WTC11 (cell line): ENCODE data around the gene FZD2. TPM values are rescaled to one million over a fixed set of nuclear protein-coding genes. Genes with fewer than 3 reads are reported as not detected.
"Not testable (repeated sequence)": the region's sequence is repeated elsewhere in the genome, so short reads cannot be mapped to it uniquely, and the experiment has no call there.

ENCODE experiments used
- ATAC-seq: fragments of 200-7000 bp; cut with Tn5 transposase; 2 replicates; pipeline ENCODE4 v1.10.0; 2021; ENCODE audit warnings: mild to moderate bottlenecking, moderate library complexity
- CTCF ChIA-PET: fragments of 300-600 bp; sonication (Branson Sonifier 250); formaldehyde crosslinking; loops from one replicate; lab custom pipeline; 2021; ENCODE audit warnings: antibody characterized with exemption; lab: Charles Lee
- POLR2A ChIA-PET: fragments of 350-600 bp; sonication (Branson Sonifier 250); formaldehyde crosslinking; loops from one replicate; lab custom pipeline; 2021; ENCODE audit warnings: antibody characterized with exemption; lab: Charles Lee
- DNase-seq: peaks from one replicate; pipeline ENCODE4 v3.0.0; 2021; ENCODE audit warnings: low spot score
- H3K27ac Mint-ChIP-seq: 2 replicates; pipeline ENCODE4 v1.8.0; 2021; ENCODE audit warnings: mixed read lengths
- H3K27me3 Mint-ChIP-seq: 2 replicates; pipeline ENCODE4 v1.8.0; 2021; ENCODE audit warnings: low read depth, mild to moderate bottlenecking, moderate library complexity, mixed read lengths
- H3K36me3 Mint-ChIP-seq: 2 replicates; pipeline ENCODE4 v1.8.0; 2021; ENCODE audit warnings: mixed read lengths
- H3K4me1 Mint-ChIP-seq: 2 replicates; pipeline ENCODE4 v1.8.0; 2022; ENCODE audit warnings: mixed read lengths
- H3K4me3 Mint-ChIP-seq: 2 replicates; pipeline ENCODE4 v1.8.0; 2021; ENCODE audit warnings: mild to moderate bottlenecking, moderate library complexity, mixed read lengths
- H3K9me3 Mint-ChIP-seq: 2 replicates; pipeline ENCODE4 v1.8.0; 2021; ENCODE audit warnings: mixed read lengths
- AFF4 ChIP-seq: sonication (generic); formaldehyde crosslinking; IDR thresholded peaks from 2 replicates; pipeline ENCODE4 v1.8.1; 2023; ENCODE audit warnings: mild to moderate bottlenecking, missing genetic modification reagents, borderline replicate concordance
- ARID4B ChIP-seq: sonication (generic); formaldehyde crosslinking; IDR thresholded peaks from 2 replicates; pipeline ENCODE4 v1.8.0; 2023; ENCODE audit warnings: missing genetic modification reagents, mild to moderate bottlenecking, borderline replicate concordance
- CREB1 ChIP-seq: sonication (generic); formaldehyde crosslinking; IDR thresholded peaks from 2 replicates; pipeline ENCODE4 v1.8.0; 2023; ENCODE audit warnings: mild to moderate bottlenecking, missing genetic modification reagents
- CTCF ChIP-seq: fragments of 200-600 bp; IDR thresholded peaks from 2 replicates; pipeline ENCODE4 v1.8.0; 2022; ENCODE audit warnings: antibody characterized with exemption
- ETV6 ChIP-seq: sonication (generic); formaldehyde crosslinking; IDR thresholded peaks from 2 replicates; pipeline ENCODE4 v1.8.1; 2022; ENCODE audit warnings: mild to moderate bottlenecking, missing genetic modification reagents
- KAT7 ChIP-seq: sonication (generic); formaldehyde crosslinking; IDR thresholded peaks from 2 replicates; pipeline ENCODE4 v1.8.1; 2023; ENCODE audit warnings: missing genetic modification reagents, mild to moderate bottlenecking, borderline replicate concordance
- MAX ChIP-seq: sonication (generic); formaldehyde crosslinking; IDR thresholded peaks from 2 replicates; pipeline ENCODE4 v1.8.0; 2022; ENCODE audit warnings: mild to moderate bottlenecking, missing genetic modification reagents
- NFYB ChIP-seq: sonication (generic); formaldehyde crosslinking; conservative IDR thresholded peaks from 2 replicates; pipeline ENCODE4 v1.8.0; 2022; ENCODE audit warnings: low read depth, missing genetic modification reagents
- PRRX2 ChIP-seq: fragments of 250-450 bp; sonication (Bioruptor Pico); IDR thresholded peaks from 2 replicates; pipeline ENCODE4 v1.8.0; 2021; ENCODE audit warnings: mild to moderate bottlenecking
- RELA ChIP-seq: sonication (generic); formaldehyde crosslinking; IDR thresholded peaks from 2 replicates; pipeline ENCODE4 v1.8.1; 2022; ENCODE audit warnings: missing genetic modification reagents, mild to moderate bottlenecking, borderline replicate concordance
- SP1 ChIP-seq: sonication (generic); formaldehyde crosslinking; conservative IDR thresholded peaks from 2 replicates; pipeline ENCODE4 v1.8.1; 2022; ENCODE audit warnings: missing genetic modification reagents
- TEAD1 ChIP-seq: sonication (generic); formaldehyde crosslinking; IDR thresholded peaks from 2 replicates; pipeline ENCODE4 v1.8.0; 2022; ENCODE audit warnings: mild to moderate bottlenecking, missing genetic modification reagents
- USF1 ChIP-seq: sonication (generic); formaldehyde crosslinking; IDR thresholded peaks from 2 replicates; pipeline ENCODE4 v1.8.0; 2022; ENCODE audit warnings: mild to moderate bottlenecking, missing genetic modification reagents
- ZBTB21 ChIP-seq: sonication (generic); formaldehyde crosslinking; IDR thresholded peaks from 2 replicates; pipeline ENCODE4 v1.8.1; 2023; ENCODE audit warnings: mild to moderate bottlenecking, missing genetic modification reagents, borderline replicate concordance
- ZNF121 ChIP-seq: sonication (generic); formaldehyde crosslinking; IDR thresholded peaks from 2 replicates; pipeline ENCODE4 v1.8.0; 2023; ENCODE audit warnings: missing genetic modification reagents
- ZNF281 ChIP-seq: sonication (generic); formaldehyde crosslinking; IDR thresholded peaks from 2 replicates; pipeline ENCODE4 v1.8.0; 2023; ENCODE audit warnings: mild to moderate bottlenecking, missing genetic modification reagents
- ZNF423 ChIP-seq: fragments of 250-450 bp; sonication (Bioruptor Pico); IDR thresholded peaks from 2 replicates; pipeline ENCODE4 v2.1.2; 2022; ENCODE audit warnings: mild to moderate bottlenecking, moderate library complexity
- ZNF512 ChIP-seq: sonication (generic); formaldehyde crosslinking; IDR thresholded peaks from 2 replicates; pipeline ENCODE4 v1.8.1; 2022; ENCODE audit warnings: missing genetic modification reagents, borderline replicate concordance
- total RNA-seq: library from RNA; stranded (reverse); gene quantifications from 3 replicates; pipeline ENCODE4 v1.2.3, GENCODE V29; 2021

Gene FZD2
- total RNA-seq, 1 experiment from 2014 or later, result 42.8 TPM

GRCh38 chr17:44537922-44538321, 19.4 kb upstream of the FZD2 start:
- not testable (repeated sequence) for DNase-seq, H3K36me3 Mint-ChIP-seq

GRCh38 chr17:44539673-44540072, 17.6 kb upstream of the FZD2 start:
- POLR2A ChIA-PET, result interaction anchor here (0.6 to 2.0 kb wide), 6 partner anchors 10 to 225 kb away, joined by 3 to 16 read pairs (median 3); partner anchors contain the start of gene FZD2
- Mint-ChIP-seq H3K9me3 (0 out of 2 replicates have a peak, but pooled peaks cover 8% of the 10 kb centered on the region), H3K4me1 (peaks cover 75% of the 10 kb centered on the region), H3K27me3 (peaks cover 87% of the 10 kb centered on the region), H3K27ac (no peak overlapping the region), H3K4me3 (peak overlapping the region; percentile 38), H3K36me3 (no peaks in the 10 kb centered on the region)
- DNase-seq (peak; percentile 94), ATAC-seq (peak; percentile 73)
- CTCF ChIA-PET, result interaction anchor here (0.6 to 1.9 kb wide), 15 partner anchors 9 to 187 kb away, joined by 3 to 12 read pairs (median 3); partner anchors contain the start of gene FZD2
- TF ChIP-seq USF1 (CRISPR knock-in tag), result peak; percentile 49; the same call in 1 of the 2 replicates
- peak; percentile 93 for TF ChIP-seq TEAD1
- TF ChIP-seq AFF4 (CRISPR knock-in tag), result no peak
- no peak for TF ChIP-seq ZNF512 (CRISPR knock-in tag)
- peak; percentile 50; the same call in 1 of the 2 replicates for TF ChIP-seq ETV6
- TF ChIP-seq ZBTB21 (CRISPR knock-in tag), result 0 out of 2 replicates have a peak, but pooled peaks have one; percentile 67
- TF ChIP-seq MAX, result peak; percentile 73; the same call in 1 of the 2 replicates
- TF ChIP-seq KAT7 (CRISPR knock-in tag), result 0 out of 2 replicates have a peak, but pooled peaks have one; percentile 49
- TF ChIP-seq ARID4B (CRISPR knock-in tag), result peak; percentile 84; the same call in 1 of the 2 replicates
- peak; percentile 54; the same call in 1 of the 2 replicates for TF ChIP-seq ZNF423 (CRISPR knock-in tag)
- no peak for TF ChIP-seq PRRX2 (CRISPR knock-in tag)
- peak; percentile 31; the same call in 1 of the 2 replicates for TF ChIP-seq ZNF121
- TF ChIP-seq RELA (CRISPR knock-in tag), result no peak
- TF ChIP-seq CTCF, result no peak
- TF ChIP-seq CREB1 (CRISPR knock-in tag), result peak; percentile 52; the same call in 1 of the 2 replicates
- peak; percentile 99 for TF ChIP-seq ZNF281 (CRISPR knock-in tag)
- TF ChIP-seq SP1 (CRISPR knock-in tag), result peak; percentile 75

More at GRCh38 chr17:44537922-44538321, 19.4 kb upstream of the FZD2 start:
- H3K27ac Mint-ChIP-seq, H3K4me3 Mint-ChIP-seq, H3K9me3 Mint-ChIP-seq, ATAC-seq: not testable (repeated sequence)
- peak; percentile 68 for TF ChIP-seq NFYB (CRISPR knock-in tag)
- Mint-ChIP-seq H3K27me3 (peaks cover 78% of the 10 kb centered on the region), H3K4me1 (peaks cover 67% of the 10 kb centered on the region)
- ChIA-PET CTCF (interaction anchor here (0.7 to 0.9 kb wide), 2 partner anchors 18 to 182 kb away, joined by 3 read pairs; no protein-coding TSS in a partner anchor), POLR2A (interaction anchor here (0.7 kb wide), 1 partner anchor 158 kb away, joined by 5 read pairs; no protein-coding TSS in a partner anchor)
